Measurements from ENCODE around the gene GIPC2.
"Not testable (repeated sequence)": the region's sequence is repeated elsewhere in the genome, so short reads cannot be mapped to it uniquely, and the experiment has no call there.

Gene GIPC2

DNA sequence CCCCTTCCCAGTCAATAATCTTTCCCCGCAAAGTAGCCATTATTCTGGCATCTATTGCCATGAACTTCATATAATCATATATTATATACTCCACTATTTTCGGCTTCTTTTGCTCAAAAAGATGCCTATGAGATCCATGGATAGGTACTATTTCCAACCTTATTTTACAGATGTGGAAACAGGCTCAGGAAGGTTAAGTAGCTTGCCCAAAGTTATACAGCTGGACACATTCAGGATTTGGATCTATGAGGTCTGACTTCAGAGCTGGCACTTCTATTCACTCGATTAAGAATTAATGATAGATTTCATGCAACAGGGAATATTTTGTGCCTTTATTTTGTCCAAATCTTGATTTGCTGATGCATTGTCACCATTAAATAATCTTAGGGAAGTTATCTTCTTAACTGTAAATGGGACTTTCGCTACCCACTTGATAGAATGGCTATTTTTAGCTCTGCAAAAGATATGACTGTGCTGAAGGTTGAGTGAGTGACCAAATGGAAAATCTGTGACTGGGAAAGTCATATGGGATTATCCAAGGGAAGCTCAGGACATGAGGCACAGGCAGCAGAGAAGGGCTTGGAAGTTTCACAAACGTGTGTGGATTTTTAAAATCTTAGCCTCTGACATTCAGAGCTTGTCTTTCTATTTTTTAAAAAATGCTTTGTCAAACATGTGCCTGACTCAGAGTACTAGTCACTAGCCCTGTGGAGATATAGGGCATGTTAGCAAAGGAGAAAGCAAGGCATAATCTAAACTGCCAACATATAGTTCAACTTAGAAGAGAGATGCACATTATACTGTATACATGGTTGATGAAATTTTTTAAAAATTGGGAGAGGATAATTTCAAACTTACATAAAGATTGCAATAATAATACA is 36.5 kb downstream of the GIPC2 start:
- in situ Hi-C loops (cut with HindIII; ENCODE audit: low sequenced_read_pairs), result no loop called here
- H3K4me3 ChIP-seq (ENCODE audit: low read depth, low read length), result no peak overlapping the region
- no peak for TF ChIP-seq CTCF (IDR thresholded peaks at IDR 0.05; ENCODE audit: low read depth, low read length, missing control alignments)
- no peak for DNase-seq (ENCODE audit: low read depth)

DNA sequence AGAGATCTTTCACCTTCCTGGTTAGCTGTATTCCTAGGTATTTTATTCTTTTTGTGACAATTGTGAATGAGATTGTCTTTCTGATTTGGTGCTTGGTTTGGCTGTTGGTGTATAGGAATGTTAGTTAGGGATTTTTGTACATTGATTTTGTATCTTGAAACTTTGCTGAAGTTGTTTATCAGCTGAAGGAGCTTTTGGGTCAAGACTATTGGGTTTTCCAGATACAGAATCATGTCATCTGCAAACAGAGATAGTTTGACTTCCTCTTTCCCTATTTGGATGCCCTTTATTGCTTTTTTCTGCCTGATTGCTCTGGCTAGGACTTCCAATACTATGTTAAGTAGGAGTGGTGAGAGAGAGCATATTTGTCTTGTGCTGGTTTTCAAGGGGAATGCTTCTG is 38.9 kb downstream of the GIPC2 start:
- DNase-seq (ENCODE audit: low read depth); in situ Hi-C loops (cut with HindIII; ENCODE audit: low sequenced_read_pairs); H3K4me3 ChIP-seq (ENCODE audit: low read depth, low read length): not testable (repeated sequence)

DNA sequence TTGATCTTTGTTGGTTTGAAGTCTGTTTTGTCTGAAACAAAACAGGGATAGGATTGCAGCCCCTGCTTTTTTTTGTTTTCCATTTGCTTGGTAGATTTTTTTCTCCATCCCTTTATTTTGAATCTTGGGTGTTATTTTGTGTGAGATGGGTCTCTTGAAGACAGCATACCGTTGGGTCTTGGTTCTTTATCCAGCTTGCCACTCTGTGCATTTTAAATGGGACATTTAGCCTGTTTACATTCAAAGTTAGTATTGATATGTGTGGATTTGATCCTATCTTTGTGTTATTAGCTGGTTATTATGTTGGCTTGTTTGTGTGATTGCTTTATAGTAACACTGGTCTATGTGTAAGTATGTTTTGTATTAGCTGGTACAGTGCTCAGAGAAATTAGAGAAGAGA is 40.9 kb downstream of the GIPC2 start:
- no peak for DNase-seq (ENCODE audit: low read depth)
- no peak overlapping the region for H3K4me3 ChIP-seq (ENCODE audit: low read depth, low read length)
- no peak for TF ChIP-seq CTCF (IDR thresholded peaks at IDR 0.05; ENCODE audit: low read depth, low read length, missing control alignments)
- in situ Hi-C loops (cut with HindIII; ENCODE audit: low sequenced_read_pairs), result no loop called here

- H3K4me3 ChIP-seq (ENCODE audit: low read depth, low read length), result no peak overlapping the region
- no peak for DNase-seq (ENCODE audit: low read depth)
- TF ChIP-seq CTCF (IDR thresholded peaks at IDR 0.05; ENCODE audit: low read depth, low read length, missing control alignments), result no peak
- in situ Hi-C loops (cut with HindIII; ENCODE audit: low sequenced_read_pairs), result no loop called here
Measured at GRCh38 chr1:78088015-78088414, 42.2 kb downstream of the GIPC2 start.

- no peak for DNase-seq (ENCODE audit: low read depth)
- in situ Hi-C loops (cut with HindIII; ENCODE audit: low sequenced_read_pairs), result no loop called here
- TF ChIP-seq CTCF (IDR thresholded peaks at IDR 0.05; ENCODE audit: low read depth, low read length, missing control alignments), result no peak
- H3K4me3 ChIP-seq (ENCODE audit: low read depth, low read length), result no peak overlapping the region
Measured at GRCh38 chr1:78088486-78088885, 42.7 kb downstream of the GIPC2 start.

DNA sequence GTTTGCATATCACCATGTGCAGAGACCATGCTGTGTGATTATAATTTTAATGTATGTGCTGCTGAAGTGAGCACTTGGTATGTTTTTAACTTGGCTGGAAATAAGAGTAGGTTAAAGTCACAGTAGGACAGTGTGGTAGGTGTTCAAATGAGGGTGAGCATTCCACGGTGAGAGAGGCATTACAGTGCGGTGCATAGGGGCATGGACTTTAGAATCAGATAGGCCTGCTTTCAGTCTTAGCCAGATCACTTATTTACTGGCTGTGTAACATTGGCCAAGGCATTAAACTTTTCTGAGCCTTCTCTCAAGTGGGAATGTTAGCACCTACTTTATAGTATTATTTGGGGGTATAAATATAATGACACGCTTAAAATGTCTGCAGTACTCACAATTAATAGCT is 43.2 kb downstream of the GIPC2 start:
- H3K4me3 ChIP-seq (ENCODE audit: low read depth, low read length), result no peak overlapping the region
- in situ Hi-C loops (cut with HindIII; ENCODE audit: low sequenced_read_pairs), result no loop called here
- DNase-seq (ENCODE audit: low read depth), result no peak
- no peak for TF ChIP-seq CTCF (IDR thresholded peaks at IDR 0.05; ENCODE audit: low read depth, low read length, missing control alignments)

DNA sequence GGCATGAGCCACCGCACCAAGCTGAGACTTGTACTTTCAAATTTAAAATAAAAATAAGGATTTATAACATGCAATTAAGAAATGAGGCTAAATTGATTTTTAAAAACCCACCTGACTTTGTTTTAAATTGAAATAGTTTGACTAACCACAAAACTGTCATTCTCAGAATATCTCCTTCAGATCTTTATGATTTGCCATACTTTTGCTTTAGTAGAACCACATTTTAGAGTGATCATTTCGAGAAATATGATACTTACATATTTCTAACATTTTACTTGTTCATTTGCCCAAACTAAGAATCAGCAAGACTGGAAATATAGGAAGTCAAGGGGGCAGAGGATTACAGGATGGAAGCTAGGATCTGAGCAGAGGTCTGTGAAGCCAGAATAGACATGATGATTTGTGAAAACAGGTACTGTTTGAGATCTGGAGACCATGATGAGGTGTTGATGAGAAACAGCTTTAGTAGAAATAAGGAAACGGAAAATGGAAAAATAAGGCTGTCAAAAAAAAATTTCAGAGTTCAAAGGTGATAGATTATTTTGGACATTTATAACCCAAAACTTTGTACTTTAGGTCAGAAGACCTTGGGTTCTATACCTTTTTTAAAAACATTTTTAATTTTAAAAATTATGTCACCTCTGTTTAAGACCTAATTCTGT is 44.8 kb downstream of the GIPC2 start:
- no peak overlapping the region for H3K4me3 ChIP-seq (ENCODE audit: low read depth, low read length)
- TF ChIP-seq CTCF (IDR thresholded peaks at IDR 0.05; ENCODE audit: low read depth, low read length, missing control alignments), result no peak
- in situ Hi-C loops (cut with HindIII; ENCODE audit: low sequenced_read_pairs), result no loop called here
- DNase-seq (ENCODE audit: low read depth), result no peak

All from astrocyte of the cerebellum (primary cell).